Right forelimb (tissue), 1 donor: Measurements from ENCODE around the gene DDAH2.

ENCODE experiments used
- DNase-seq: peaks from one replicate; pipeline ENCODE4 v3.0.0-alpha.2; 2018

The DDAH2 gene

DNA sequence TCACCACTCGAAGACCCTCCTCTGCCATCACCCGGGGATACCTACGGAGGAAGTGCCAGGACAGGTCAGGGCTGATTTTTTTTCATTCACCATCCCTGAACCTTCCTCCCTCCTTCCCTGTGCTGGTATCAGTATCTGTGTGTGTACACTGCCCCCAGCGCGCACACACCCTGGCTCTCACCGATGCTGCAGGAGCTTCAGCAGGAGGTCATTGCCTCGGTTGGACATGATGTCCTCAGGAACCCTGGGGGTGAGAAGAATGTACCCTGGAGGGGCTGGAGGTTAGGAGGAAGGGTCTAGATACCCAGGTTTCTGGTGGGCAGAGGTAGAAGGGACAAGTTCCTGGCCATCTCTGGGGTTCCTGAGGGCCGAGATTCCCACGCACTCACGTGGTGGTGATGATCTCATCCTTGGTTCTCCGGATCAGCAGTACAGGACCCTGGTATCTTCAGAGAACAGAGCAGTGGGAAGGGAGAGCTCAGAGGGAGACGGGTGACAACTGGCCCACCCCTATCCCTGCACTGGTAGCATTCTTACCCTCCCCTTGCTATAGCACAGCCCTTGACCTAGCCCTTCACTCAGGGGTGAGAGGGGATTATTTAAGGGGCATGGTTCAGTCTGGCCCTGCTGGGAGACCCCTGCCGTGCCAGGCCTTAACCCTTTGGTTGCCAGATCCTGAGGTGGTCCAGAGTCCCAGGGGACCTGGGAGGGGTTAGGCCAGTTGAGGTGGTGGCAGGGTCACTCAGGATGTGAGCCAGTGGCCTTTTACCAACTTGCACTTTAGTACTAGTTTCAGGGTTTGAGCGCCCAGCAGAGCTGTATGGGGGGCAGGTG, 41.0 kb downstream of the DDAH2 start:
- DNase-seq, result no peak

GRCh38 chr6:31687321-31687720, 41.8 kb downstream of the DDAH2 start:
- DNase-seq, result no peak

DNA sequence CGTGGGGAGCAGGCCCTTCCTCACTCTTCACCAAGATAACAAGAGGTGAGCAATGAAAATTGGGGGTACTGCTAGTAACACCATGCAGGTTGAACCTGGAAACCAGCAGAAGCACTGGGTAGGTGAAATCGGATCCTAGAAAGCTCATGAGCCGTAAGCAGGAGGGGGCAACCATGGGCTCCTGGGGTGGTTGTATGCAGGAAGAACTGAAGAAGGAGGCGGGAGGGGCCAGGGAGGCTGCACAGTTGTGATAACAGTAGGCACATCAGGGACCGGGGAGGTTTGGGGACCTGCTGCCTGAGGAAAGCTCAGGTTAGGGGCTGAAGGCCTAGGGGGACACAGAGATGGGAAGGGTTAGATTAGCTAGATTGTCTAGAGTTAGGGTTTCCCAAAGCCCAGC, 42.6 kb downstream of the DDAH2 start:
- no peak for DNase-seq

DNA sequence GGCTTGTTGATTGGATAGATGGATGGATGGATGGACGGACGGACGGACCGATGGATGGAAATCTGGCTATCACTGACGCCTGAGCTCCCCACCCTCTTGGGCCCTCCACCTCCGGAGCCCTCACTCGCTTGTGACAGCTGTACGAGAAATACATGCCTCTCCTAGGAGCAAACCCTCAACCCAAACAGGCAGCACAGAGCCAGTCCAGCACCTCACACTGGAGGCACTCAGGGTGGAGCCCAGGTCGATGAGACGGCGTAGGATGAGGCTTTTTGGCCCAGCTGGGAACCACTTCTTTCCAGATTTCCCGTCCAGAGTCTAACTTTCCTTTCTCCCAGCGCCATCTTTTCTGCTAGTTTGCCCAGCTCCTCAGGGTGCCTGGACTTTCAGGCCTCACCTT, 45.5 kb downstream of the DDAH2 start:
- no peak for DNase-seq

DNA sequence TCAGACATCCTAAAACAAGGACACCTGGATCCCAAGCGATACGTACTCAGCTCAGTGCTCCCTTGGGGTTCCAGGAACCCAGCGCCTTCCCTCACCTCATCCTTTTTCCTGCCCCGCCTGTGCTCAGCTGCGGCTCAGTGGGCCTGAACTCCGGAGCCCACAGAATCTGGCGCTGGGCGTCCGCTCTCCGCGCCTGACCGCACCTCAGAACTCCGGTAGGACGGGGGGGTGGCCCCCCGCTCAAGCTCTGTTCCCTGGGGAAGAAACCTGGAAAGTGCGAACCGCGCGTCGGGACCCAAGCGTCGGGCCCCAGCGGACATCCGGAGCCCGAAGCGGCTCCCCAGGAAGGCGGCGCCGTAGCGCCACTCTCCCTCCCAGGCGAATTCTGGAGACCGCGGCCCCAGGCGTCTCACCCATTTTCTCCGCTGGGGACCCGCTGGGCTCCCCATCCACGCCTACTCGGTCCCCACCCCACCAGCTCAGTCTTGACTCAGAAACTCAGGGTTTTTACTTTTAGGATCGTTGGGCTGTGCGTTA, 47.9 kb downstream of the DDAH2 start:
- DNase-seq, result peak; percentile 54

- DNase-seq, result peak; percentile 87
These were observed 48.6 kb downstream of the DDAH2 start, which contains the start of gene LY6G5C for GRCh38 chr6:31680226-31681134. Gene LY6G5C, minus strand, starts transcription at chr6:31681067. Its CDS starts 694 bp downstream, at chr6:31680373.

DNA sequence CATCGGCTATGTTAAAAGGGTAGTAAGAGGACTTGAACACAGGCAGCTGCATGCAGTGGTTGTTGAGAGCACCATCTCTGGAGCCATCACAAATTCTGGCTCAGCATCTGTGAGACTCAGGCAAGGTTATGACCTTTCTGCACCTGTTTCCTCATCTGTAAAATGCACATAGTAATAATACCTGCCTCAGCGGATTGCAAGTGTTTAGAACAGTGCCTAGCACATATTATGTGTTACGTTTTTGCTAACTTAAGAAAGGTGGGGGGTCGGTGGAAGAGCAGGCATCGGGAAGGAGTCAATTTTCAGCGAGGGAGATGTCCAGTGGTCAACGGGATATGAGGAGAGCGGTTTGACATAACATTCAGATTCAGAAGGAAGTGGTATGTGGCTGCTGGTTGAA, 51.1 kb downstream of the DDAH2 start:
- DNase-seq, result no peak
